Skeletal muscle satellite cell (primary cell): ENCODE data around the gene SLC15A4. TPM values are rescaled to one million over a fixed set of nuclear protein-coding genes. Genes with fewer than 3 reads are reported as not detected.

Experiments
- H3K27me3 ChIP-seq: 2 replicates; pipeline ENCODE4 v1.7.0; 2013; ENCODE audit warnings: low read length; ENCODE audit not compliant: control insufficient read depth, insufficient read depth
- H3K36me3 ChIP-seq: 2 replicates; pipeline ENCODE4 v1.7.0; 2013; ENCODE audit warnings: mild to moderate bottlenecking, control low read depth, low read length; ENCODE audit not compliant: insufficient read depth
- H3K4me1 ChIP-seq: 2 replicates; pipeline ENCODE4 v1.7.0; 2013; ENCODE audit warnings: low read length; ENCODE audit not compliant: control insufficient read depth, insufficient read depth
- H3K4me2 ChIP-seq: 2 replicates; pipeline ENCODE4 v1.7.0; 2013; ENCODE audit warnings: mild to moderate bottlenecking, low read length
- H3K4me3 ChIP-seq: 2 replicates; pipeline ENCODE4 v1.7.0; 2013; ENCODE audit warnings: low read length
- H3K9ac ChIP-seq: 2 replicates; pipeline ENCODE4 v1.7.0; 2013; ENCODE audit warnings: mild to moderate bottlenecking, low read depth, low read length, moderate library complexity
- H3K9me3 ChIP-seq: replicated peaks from 2 replicates; pipeline ENCODE4 v1.7.0; 2013; ENCODE audit warnings: mild to moderate bottlenecking, control low read depth, low read length
- total RNA-seq: library from RNA; depleted of rRNA; stranded (reverse); fragments of >200 nt; gene quantifications from 2 replicates; pipeline ENCODE4 v1.2.3, GENCODE V29; 2012; rRNA removed

The SLC15A4 gene
- total RNA-seq = 33.2 and 46.3 TPM in 2 replicates

- no peaks in the 10 kb centered on the region for H3K27me3 ChIP-seq
- H3K4me2 ChIP-seq = peak within 1 kb of the TSS; percentile 94
- peak within 1 kb of the TSS; percentile 94 for H3K9ac ChIP-seq
- no peaks in the 10 kb centered on the region for H3K9me3 ChIP-seq
- peaks cover 11% of the 10 kb centered on the region for H3K36me3 ChIP-seq
- peaks cover 37% of the 10 kb centered on the region for H3K4me1 ChIP-seq
- H3K4me3 ChIP-seq = peak within 1 kb of the TSS; percentile 93
Observed at GRCh38 chr12:128823916-128824839, at the start of gene SLC15A4. Gene SLC15A4, minus strand, starts transcription at chr12:128823958. Its CDS starts 15 bp downstream, at chr12:128823943.

DNA sequence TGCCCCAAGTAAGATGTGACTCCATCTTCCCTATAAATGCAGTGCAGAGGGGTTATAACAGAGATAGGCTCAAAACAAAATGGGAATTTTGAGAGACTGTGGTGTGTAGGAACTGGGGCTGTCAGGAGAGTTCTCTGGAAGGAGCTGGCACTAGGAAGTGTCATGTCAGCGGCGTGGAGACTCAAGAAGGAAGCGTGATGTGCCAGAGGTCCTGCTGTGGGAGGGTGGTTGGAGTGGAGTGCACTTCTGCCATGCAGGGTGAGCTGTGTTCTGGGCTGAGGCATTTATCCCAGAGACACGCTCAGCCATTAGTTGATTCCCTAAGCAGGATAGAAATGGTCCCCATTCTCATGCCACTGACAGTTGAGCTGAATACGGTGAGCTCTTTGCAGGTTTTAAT, 48.5 kb upstream of the SLC15A4 start:
- Histone ChIP-seq H3K4me2 (no peak overlapping the region), H3K36me3 (no peaks in the 10 kb centered on the region), H3K4me1 (no peaks in the 10 kb centered on the region), H3K9ac (no peak overlapping the region), H3K4me3 (no peak overlapping the region), H3K27me3 (no peaks in the 10 kb centered on the region), H3K9me3 (no peaks in the 10 kb centered on the region)

GRCh38 chr12:128871516-128871892, 47.7 kb upstream of the SLC15A4 start:
- Histone ChIP-seq H3K9me3 (no peaks in the 10 kb centered on the region), H3K4me1 (no peaks in the 10 kb centered on the region), H3K27me3 (no peaks in the 10 kb centered on the region), H3K4me2 (no peak overlapping the region), H3K9ac (no peak overlapping the region), H3K4me3 (no peak overlapping the region), H3K36me3 (no peaks in the 10 kb centered on the region)

- no peaks in the 10 kb centered on the region for H3K4me1 ChIP-seq
Observed at GRCh38 chr12:128867466-128867865, 43.7 kb upstream of the SLC15A4 start.

DNA sequence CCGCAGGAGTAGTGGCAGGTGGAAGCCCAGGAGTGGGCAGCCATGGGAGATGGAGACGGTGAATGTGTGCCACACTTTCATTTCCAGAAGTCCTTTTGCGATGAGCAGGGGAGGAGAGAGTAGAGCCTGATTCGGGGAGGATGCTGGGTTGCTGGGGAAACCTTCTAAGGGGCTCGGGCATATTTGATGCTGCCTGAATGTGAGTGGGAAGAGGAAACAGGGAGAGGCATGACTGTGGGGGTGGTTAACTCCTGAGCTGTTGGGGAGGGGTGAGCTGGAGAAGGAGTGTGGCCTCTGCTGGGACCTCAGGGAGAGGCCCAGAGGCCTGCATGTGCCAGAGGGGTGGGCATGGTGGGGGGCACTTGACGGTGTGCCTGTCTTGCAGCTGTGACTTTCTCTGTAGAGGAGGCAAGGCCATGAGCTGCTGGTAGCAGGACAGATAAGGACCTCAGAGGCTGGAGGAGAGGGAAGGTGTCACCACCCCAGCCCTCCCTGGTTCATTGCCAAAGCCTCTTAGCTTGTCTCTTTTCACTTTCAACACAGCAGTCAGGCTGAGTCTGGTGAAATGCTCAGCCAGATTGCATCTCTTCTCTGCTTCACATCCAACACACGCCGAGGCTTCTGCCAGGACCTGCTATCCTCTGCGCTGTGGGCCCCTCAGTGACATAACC, 40.9 kb upstream of the SLC15A4 start:
- no peaks in the 10 kb centered on the region for H3K36me3 ChIP-seq
- H3K9me3 ChIP-seq = no peaks in the 10 kb centered on the region
- no peak overlapping the region for H3K4me3 ChIP-seq
- no peak overlapping the region for H3K4me2 ChIP-seq
- no peak overlapping the region for H3K9ac ChIP-seq
- H3K27me3 ChIP-seq = no peaks in the 10 kb centered on the region
- H3K4me1 ChIP-seq = no peaks in the 10 kb centered on the region

More at GRCh38 chr12:128867466-128867865, 43.7 kb upstream of the SLC15A4 start:
- no peaks in the 10 kb centered on the region for H3K9me3 ChIP-seq
- H3K36me3 ChIP-seq = no peaks in the 10 kb centered on the region
- no peaks in the 10 kb centered on the region for H3K27me3 ChIP-seq
- no peak overlapping the region for H3K4me3 ChIP-seq
- H3K9ac ChIP-seq = no peak overlapping the region
- H3K4me2 ChIP-seq = no peak overlapping the region

GRCh38 chr12:128863957-128864356, 40.2 kb upstream of the SLC15A4 start:
- H3K9ac ChIP-seq = no peak overlapping the region
- no peaks in the 10 kb centered on the region for H3K36me3 ChIP-seq
- no peaks in the 10 kb centered on the region for H3K4me1 ChIP-seq

GRCh38 chr12:128861226-128862016, 37.7 kb upstream of the SLC15A4 start:
- Histone ChIP-seq H3K36me3 (no peaks in the 10 kb centered on the region), H3K9me3 (no peaks in the 10 kb centered on the region), H3K9ac (no peak overlapping the region), H3K4me2 (no peak overlapping the region), H3K4me3 (no peak overlapping the region), H3K27me3 (no peaks in the 10 kb centered on the region), H3K4me1 (no peaks in the 10 kb centered on the region)

More at GRCh38 chr12:128863957-128864356, 40.2 kb upstream of the SLC15A4 start:
- Histone ChIP-seq H3K27me3 (no peaks in the 10 kb centered on the region), H3K9me3 (no peaks in the 10 kb centered on the region), H3K4me3 (no peak overlapping the region), H3K4me2 (no peak overlapping the region)

DNA sequence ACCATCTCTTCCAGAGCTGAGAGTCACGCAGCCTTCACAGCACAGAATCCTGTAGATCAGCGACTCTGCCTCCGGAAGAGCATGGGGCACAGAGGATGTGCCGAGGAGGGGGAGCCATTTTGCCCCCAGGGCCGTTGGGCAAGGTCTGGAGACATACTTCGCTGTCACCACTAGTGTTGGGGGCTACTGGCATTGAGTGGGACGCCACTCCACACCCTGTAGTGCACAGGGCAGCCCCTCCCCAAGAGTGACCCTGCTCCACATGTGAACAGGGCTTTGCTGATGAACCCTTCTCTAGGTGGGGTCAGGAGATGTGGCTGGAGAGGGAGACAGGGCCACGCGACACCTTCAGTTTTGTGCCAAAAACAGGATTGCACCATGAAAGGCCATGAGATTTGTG, 35.6 kb upstream of the SLC15A4 start:
- H3K9ac ChIP-seq = no peak overlapping the region
- H3K4me2 ChIP-seq = no peak overlapping the region
- no peaks in the 10 kb centered on the region for H3K4me1 ChIP-seq

DNA sequence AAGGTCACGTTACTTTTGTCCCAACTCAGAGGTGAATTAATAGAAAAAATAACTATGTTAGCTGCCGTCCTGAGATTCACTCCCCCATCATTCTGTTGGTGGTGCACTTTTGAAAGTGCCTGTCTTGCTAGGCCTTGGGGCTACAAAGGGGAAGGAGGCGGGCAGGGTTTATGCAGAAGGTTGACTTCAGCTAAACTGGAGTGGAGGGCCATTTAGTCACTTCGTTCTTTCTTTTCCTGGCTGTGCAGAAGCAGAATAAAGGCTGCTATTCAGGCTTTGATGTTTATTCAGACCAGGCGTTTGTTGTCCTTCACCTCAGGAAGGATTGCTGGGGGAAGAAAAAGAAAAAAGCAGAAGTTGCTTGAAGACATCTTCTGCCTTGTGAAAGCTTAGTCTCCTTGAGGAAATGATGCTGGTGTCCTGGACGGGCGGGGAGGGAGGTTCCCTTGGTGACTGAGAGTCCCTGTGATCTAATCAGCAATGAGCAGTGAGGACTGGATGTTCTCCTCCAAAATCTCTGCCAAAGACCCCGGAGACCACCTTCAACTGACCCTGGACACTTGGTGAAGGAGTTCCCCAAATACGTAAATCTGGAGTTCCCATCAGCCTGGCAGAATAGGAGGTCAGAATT, 33.5 kb upstream of the SLC15A4 start:
- Histone ChIP-seq H3K4me1 (no peaks in the 10 kb centered on the region), H3K9me3 (no peaks in the 10 kb centered on the region), H3K4me3 (no peak overlapping the region), H3K27me3 (peaks cover 2% of the 10 kb centered on the region), H3K36me3 (no peaks in the 10 kb centered on the region), H3K9ac (no peak overlapping the region), H3K4me2 (no peak overlapping the region)

More for the DNA sequence above, 35.6 kb upstream of the SLC15A4 start:
- Histone ChIP-seq H3K4me3 (no peak overlapping the region), H3K9me3 (no peaks in the 10 kb centered on the region), H3K27me3 (no peaks in the 10 kb centered on the region), H3K36me3 (no peaks in the 10 kb centered on the region)

DNA sequence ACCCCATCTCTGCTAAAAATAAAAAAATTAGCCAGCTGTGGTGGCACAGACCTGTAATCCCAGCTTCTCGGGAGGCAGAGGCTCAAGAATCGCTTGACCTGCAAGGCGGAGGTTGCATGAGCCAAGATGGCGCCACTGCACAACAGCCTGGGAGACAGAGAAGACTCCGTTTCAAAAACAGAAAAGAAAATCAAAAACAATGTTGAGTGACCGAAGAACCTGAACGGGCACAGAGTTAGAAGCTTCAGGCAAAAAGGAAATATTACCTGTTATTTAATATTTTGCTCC, 33.0 kb upstream of the SLC15A4 start:
- H3K4me1 ChIP-seq = no peaks in the 10 kb centered on the region
- peaks cover 2% of the 10 kb centered on the region for H3K27me3 ChIP-seq
- no peak overlapping the region for H3K4me3 ChIP-seq
- H3K9me3 ChIP-seq = no peaks in the 10 kb centered on the region
- H3K4me2 ChIP-seq = no peak overlapping the region
- H3K9ac ChIP-seq = no peak overlapping the region
- H3K36me3 ChIP-seq = no peaks in the 10 kb centered on the region
